HUES6 (cell line): ENCODE data around the gene KIF16B.
"Not testable (repeated sequence)": the region's sequence is repeated elsewhere in the genome, so short reads cannot be mapped to it uniquely, and the experiment has no call there.

ENCODE experiments used
- H3K27ac ChIP-seq: 2 replicates; pipeline ENCODE4 v1.7.0; 2013; ENCODE audit warnings: low read depth, mild to moderate bottlenecking, low read length, inconsistent platforms
- H3K27me3 ChIP-seq: 2 replicates; pipeline ENCODE4 v1.6.1; 2013; ENCODE audit warnings: low read length; ENCODE audit not compliant: control insufficient read depth, insufficient read depth
- H3K36me3 ChIP-seq: 2 replicates; pipeline ENCODE4 v1.6.1; 2013; ENCODE audit warnings: low read length; ENCODE audit not compliant: control insufficient read depth, insufficient read depth
- H3K4me1 ChIP-seq: 2 replicates; pipeline ENCODE4 v1.6.1; 2013; ENCODE audit warnings: low read length; ENCODE audit not compliant: control insufficient read depth, insufficient read depth
- H3K4me3 ChIP-seq: 2 replicates; pipeline ENCODE4 v1.5.1; 2013; ENCODE audit warnings: low read depth, low read length
- H3K9ac ChIP-seq: one replicate; pipeline ENCODE4 v1.6.1; 2013; ENCODE audit warnings: mild to moderate bottlenecking, low read length
- H3K9me3 ChIP-seq: 2 replicates; pipeline ENCODE4 v1.6.1; 2013; ENCODE audit warnings: low read depth, low read length; ENCODE audit not compliant: control insufficient read depth, insufficient read depth

KIF16B gene

GRCh38 chr20:16229813-16230212, 343.4 kb downstream of the KIF16B start:
- no peak overlapping the region for H3K27ac ChIP-seq
- no peaks in the 10 kb centered on the region for H3K27me3 ChIP-seq
- no peaks in the 10 kb centered on the region for H3K4me1 ChIP-seq
- 0 out of 2 replicates have a peak, but pooled peaks cover 3% of the 10 kb centered on the region for H3K9me3 ChIP-seq
- H3K4me3 ChIP-seq, result no peak overlapping the region
- H3K36me3 ChIP-seq, result no peaks in the 10 kb centered on the region
- no peak overlapping the region for H3K9ac ChIP-seq

- H3K27ac ChIP-seq, result no peak overlapping the region
- H3K9me3 ChIP-seq, result 0 out of 2 replicates have a peak, but pooled peaks cover 3% of the 10 kb centered on the region
- no peaks in the 10 kb centered on the region for H3K27me3 ChIP-seq
- no peaks in the 10 kb centered on the region for H3K4me1 ChIP-seq
- no peak overlapping the region for H3K9ac ChIP-seq
- no peaks in the 10 kb centered on the region for H3K36me3 ChIP-seq
- no peak overlapping the region for H3K4me3 ChIP-seq
These were observed 344.5 kb downstream of the KIF16B start for GRCh38 chr20:16228722-16229121.

GRCh38 chr20:16226961-16227360, 346.3 kb downstream of the KIF16B start:
- H3K27me3 ChIP-seq, H3K4me1 ChIP-seq, H3K27ac ChIP-seq: not testable (repeated sequence)

GRCh38 chr20:16224836-16225235, 348.4 kb downstream of the KIF16B start:
- H3K27me3 ChIP-seq, result no peaks in the 10 kb centered on the region
- no peaks in the 10 kb centered on the region for H3K36me3 ChIP-seq
- H3K4me3 ChIP-seq, result no peak overlapping the region
- no peaks in the 10 kb centered on the region for H3K4me1 ChIP-seq
- no peak overlapping the region for H3K27ac ChIP-seq
- no peak overlapping the region for H3K9ac ChIP-seq
- peaks cover 11% of the 10 kb centered on the region for H3K9me3 ChIP-seq

More at GRCh38 chr20:16226961-16227360, 346.3 kb downstream of the KIF16B start:
- not testable (repeated sequence) for H3K9me3 ChIP-seq, H3K9ac ChIP-seq, H3K36me3 ChIP-seq, H3K4me3 ChIP-seq

DNA sequence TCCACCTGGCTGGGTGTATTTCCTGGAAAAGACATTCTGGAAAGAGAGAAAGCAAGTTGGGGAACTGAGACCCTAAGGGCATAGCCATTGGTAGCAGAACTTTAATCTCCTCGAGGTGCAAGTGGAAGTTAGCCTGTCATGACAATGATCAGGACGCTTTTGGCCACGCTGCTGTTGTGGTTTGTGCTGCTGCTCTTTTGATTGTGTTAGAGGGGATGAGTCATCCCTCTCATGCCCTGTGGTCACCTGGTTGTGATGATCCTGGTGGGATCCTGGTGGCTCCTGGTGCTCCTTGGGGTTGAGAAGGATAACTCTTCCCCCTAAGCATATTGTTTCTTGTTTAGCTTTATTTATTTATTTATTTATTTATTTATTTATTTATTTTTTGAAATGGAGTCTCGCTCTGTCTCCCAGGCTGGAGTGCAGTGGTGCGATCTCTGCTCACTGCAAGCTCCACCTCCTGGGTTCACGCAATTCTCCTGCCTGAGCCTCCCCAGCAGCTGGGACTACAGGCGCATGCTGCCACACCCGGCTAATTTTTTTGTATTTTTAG, 350.3 kb downstream of the KIF16B start:
- Histone ChIP-seq H3K4me1 (no peaks in the 10 kb centered on the region), H3K27me3 (no peaks in the 10 kb centered on the region), H3K9me3 (peaks cover 8% of the 10 kb centered on the region), H3K4me3 (no peak overlapping the region), H3K27ac (no peak overlapping the region), H3K9ac (no peak overlapping the region), H3K36me3 (no peaks in the 10 kb centered on the region)
